K562 (cell line): ENCODE results near the gene CCDC137. TPM values are rescaled to one million over a fixed set of nuclear protein-coding genes. Genes with fewer than 3 reads are reported as not detected.
A peak's percentile ranks its signal among the peaks of the same experiment; 100 is the strongest.

Experiments used
- ATAC-seq: fragments of 200-7000 bp; cut with Tn5 transposase; 3 replicates; pipeline ENCODE4 v1.9.1; 2020; ENCODE audit warnings: moderate library complexity
- Bru-seq: library from RNA; stranded (reverse); fragments of 400-500 nt; gene quantifications from one replicate; lab custom pipeline; 2021; lab: Mats Ljungman, UMichigan
- BruChase-seq, 2 experiments: library from RNA; stranded (reverse); fragments of 400-500 nt; gene quantifications; one replicate each; lab custom pipeline; 2021; lab: Mats Ljungman, UMichigan
- BruUV-seq: library from RNA; stranded (reverse); fragments of 400-500 nt; replicated peaks from 2 replicates; lab custom pipeline; 2021; lab: Mats Ljungman, UMichigan
- CTCF ChIA-PET: fragments of 300-600 bp; formaldehyde crosslinking; extraction: SDS; loops from one replicate; lab custom pipeline; 2021; ENCODE audit warnings: low intra/inter-chr PET ratio; lab: Yijun Ruan, JAX
- POLR2A ChIA-PET: fragments of 300-600, 350-650 bp; sonication (Branson Sonifier 250); formaldehyde crosslinking; extraction: SDS; loops from one replicate; lab custom pipeline; 2021; ENCODE audit warnings: antibody characterized with exemption, inconsistent platforms; lab: Yijun Ruan, JAX
- DNase-seq, 4 experiments: peaks; one replicate each; pipeline versions ENCODE4 v3.0.0 to v3.0.0-alpha.2; 2011 to 2018; ENCODE audit warnings: low spot score in 3 of 4, mixed read lengths in 3 of 4; ENCODE audit errors: extremely low read depth in 1 of 4
- FAIRE-seq: peaks from 2 replicates; lab custom pipeline; 2011; peaks lifted over from hg19 to GRCh38; lab: Jason Lieb, UNC
- H2AFZ ChIP-seq: 2 replicates; pipeline ENCODE4 v1.6.0; 2011; ENCODE audit warnings: low read depth, low read length, control low read depth, inconsistent platforms
- H3K27ac ChIP-seq: fragments of 200-600 bp; 3 replicates; pipeline ENCODE4 v1.8.0; 2011; ENCODE audit warnings: low read depth, mild to moderate bottlenecking, control low read depth, inconsistent platforms, low read length, moderate library complexity, mixed read lengths; ENCODE audit errors: extremely low read depth
- H3K27me3 ChIP-seq, 2 experiments: fragments of 300-600 bp in 1 of 2; 2 replicates in 1 of 2; 3 replicates in 1 of 2; pipeline versions ENCODE4 v1.6.0 to v1.8.0; 2011; ENCODE audit warnings: inconsistent platforms in 2 of 2, low read length in 2 of 2, mild to moderate bottlenecking in 1 of 2, mixed read lengths in 1 of 2, moderate library complexity in 1 of 2; ENCODE audit not compliant: control insufficient read depth in 2 of 2, insufficient read depth in 2 of 2
- H3K36me3 ChIP-seq: fragments of 300-600 bp; 3 replicates; pipeline ENCODE4 v1.8.0; 2011; ENCODE audit warnings: mild to moderate bottlenecking, low read length, inconsistent platforms; ENCODE audit not compliant: control insufficient read depth, insufficient read depth
- H3K4me1 ChIP-seq, 2 experiments: fragments of 200-600 bp in 1 of 2; replicated peaks in 1 of 2; 2 replicates in 1 of 2; 3 replicates in 1 of 2; pipeline versions ENCODE4 v1.5.1 to v1.8.0; 2011; ENCODE audit warnings: inconsistent platforms in 2 of 2, low read length in 2 of 2, mild to moderate bottlenecking in 1 of 2, mixed read lengths in 1 of 2, moderate library complexity in 1 of 2; ENCODE audit not compliant: control insufficient read depth in 2 of 2, insufficient read depth in 2 of 2
- H3K4me2 ChIP-seq: 2 replicates; pipeline ENCODE4 v1.6.1; 2011; ENCODE audit warnings: low read length, control low read depth, inconsistent platforms, mixed read lengths; ENCODE audit not compliant: insufficient read depth
- H3K4me3 ChIP-seq: fragments of 200-600 bp; sonication (generic), shearing (Covaris generic); 2 replicates; pipeline ENCODE4 v1.5.1; 2016; ENCODE audit warnings: control low read depth, inconsistent platforms
- H3K79me2 ChIP-seq: fragments of 200-600 bp; 3 replicates; pipeline ENCODE4 v1.8.0; 2011; ENCODE audit warnings: low read length, inconsistent platforms; ENCODE audit not compliant: control insufficient read depth, insufficient read depth
- H3K9ac ChIP-seq, 2 experiments: 2 replicates each; pipeline versions ENCODE4 v1.6.0 to v1.6.1; 2011; ENCODE audit warnings: low read depth in 2 of 2, low read length in 2 of 2, control low read depth in 1 of 2, inconsistent platforms in 1 of 2, mild to moderate bottlenecking in 1 of 2, mixed read lengths in 1 of 2; ENCODE audit not compliant: insufficient read depth in 1 of 2
- H3K9me1 ChIP-seq: one replicate; pipeline ENCODE4 v1.6.0; 2011; ENCODE audit warnings: inconsistent platforms, mild to moderate bottlenecking, low read length, moderate library complexity; ENCODE audit not compliant: control insufficient read depth, insufficient read depth
- H3K9me3 ChIP-seq: replicated peaks from 2 replicates; pipeline ENCODE4 v1.5.1; 2011; ENCODE audit warnings: low read depth, low read length, inconsistent platforms; ENCODE audit not compliant: control insufficient read depth, insufficient read depth
- H4K20me1 ChIP-seq: replicated peaks from 2 replicates; pipeline ENCODE4 v1.6.1; 2011; ENCODE audit warnings: low read length, inconsistent platforms, mixed read lengths; ENCODE audit not compliant: control insufficient read depth, insufficient read depth
- ESRRB ChIP-seq: fragments of 250-450 bp; sonication (Bioruptor Pico); IDR thresholded peaks from 2 replicates; pipeline ENCODE4 v1.5.0; 2020; ENCODE audit warnings: mild to moderate bottlenecking, moderate library complexity, borderline replicate concordance
- HNRNPLL ChIP-seq: fragments of 200-400 bp; formaldehyde crosslinking; IDR thresholded peaks from 2 replicates; pipeline ENCODE4 v1.6.1; 2017; ENCODE audit warnings: low read length, low read depth, mild to moderate bottlenecking; ENCODE audit not compliant: poor library complexity, severe bottlenecking
- MTF1 ChIP-seq: fragments of 250-450 bp; sonication (Bioruptor Pico); IDR thresholded peaks from 2 replicates; pipeline ENCODE4 v1.9.0; 2021; ENCODE audit warnings: moderate library complexity, mild to moderate bottlenecking, inconsistent platforms, borderline replicate concordance
- SMARCA4 ChIP-seq: fragments of 450-650 bp; IDR thresholded peaks from 2 replicates; pipeline ENCODE4 v1.6.1; 2016
- TEAD1 ChIP-seq, 2 experiments: fragments of 450-650 bp in 1 of 2; sonication (generic) in 1 of 2; formaldehyde crosslinking; IDR thresholded peaks; 2 replicates each; pipeline versions ENCODE4 v1.4.0 to v1.8.0; 2020 to 2022; ENCODE audit warnings: mild to moderate bottlenecking in 2 of 2, missing genetic modification reagents in 1 of 2
- ZNF57 ChIP-seq: fragments of 450-650 bp; formaldehyde crosslinking; IDR thresholded peaks from 2 replicates; pipeline ENCODE4 v1.4.0; 2020; ENCODE audit warnings: mild to moderate bottlenecking, moderate library complexity
- WGBS: fragments of 100-300 bp; shearing (Covaris generic); methylation state at CpG from one replicate; pipeline ENCODE4 v1.1.6; 2016; ENCODE audit warnings: low coverage, mixed read lengths; ENCODE audit not compliant: insufficient coverage; ENCODE audit errors: missing lambda C conversion rate; 5-methylcytosine and 5-hydroxymethylcytosine counted together
- in situ Hi-C: fragments of 300-500 bp; cut with MboI; formaldehyde crosslinking; loops from 4 replicates; pipeline ENCODE4 v1.15.0; 2018; ENCODE audit warnings: inconsistent platforms, mixed read lengths
- intact Hi-C: fragments of 100-400 bp; cut with micrococcal nuclease; formaldehyde crosslinking; loops from 2 replicates; pipeline ENCODE4 v1.14.2; 2022
- long read RNA-seq, 3 experiments: library from polyadenylated mRNA in 2 of 3; library from RNA in 1 of 3; unstranded in 2 of 3; stranded (forward) in 1 of 3; transcript quantifications; one replicate each; pipeline ENCODE4 v2.0.0, GENCODE V29; 2019 to 2022
- polyA minus RNA-seq, 3 experiments: library from RNA; depleted of rRNA, polyadenylated mRNA; stranded (reverse); fragments of >200 nt; gene quantifications; 2 replicates each; pipeline ENCODE4 v1.2.3, GENCODE V29; 2011
- polyA plus RNA-seq, 8 experiments: library from polyadenylated mRNA; depleted of rRNA in 4 of 8; stranded (reverse) in 5 of 8; unstranded in 3 of 8; fragments of >200 nt; fragmentation: Nextera tagmentation in 2 of 8; fragmentation: Illumina TruSeq in 1 of 8; extraction: Ambion mirVana in 2 of 8; extraction: Trizol in 1 of 8; gene quantifications; 2 replicates each; pipeline versions ENCODE4 v1.2.1 to v1.2.3, GENCODE V29; 2011 to 2014; ENCODE audit warnings: inconsistent platforms in 1 of 8, missing spikeins in 1 of 8
- total RNA-seq, 7 experiments: library from RNA; depleted of rRNA in 6 of 7; stranded (reverse); fragments of >200 nt in 6 of 7; fragmentation: Illumina TruSeq in 2 of 7; extraction: Trizol in 2 of 7; gene quantifications; 2 replicates each; pipeline versions ENCODE4 v1.2.1 to v1.2.3, GENCODE V29; 2011 to 2021; ENCODE audit warnings: low replicate concordance in 1 of 7
- TF ChIP-seq, protein P1 (sequence below): fragments of 450-650 bp; formaldehyde crosslinking; IDR thresholded peaks from 2 replicates; pipeline ENCODE4 v1.4.0; 2022; ENCODE audit warnings: missing genetic modification characterization
- TF ChIP-seq, protein P2 (sequence below), 2 experiments: fragments of 200-800 bp in 1 of 2; sonication (Bioruptor generic) in 1 of 2; sonication (generic) in 1 of 2; formaldehyde crosslinking in 1 of 2; IDR thresholded peaks in 1 of 2; conservative IDR thresholded peaks in 1 of 2; 2 replicates each; pipeline versions ENCODE4 v1.5.0 to v1.6.1; 2016 to 2020; ENCODE audit warnings: missing compliant biosample characterization in 1 of 2, missing genetic modification characterization in 1 of 2, missing genetic modification reagents in 1 of 2

The CCDC137 gene, protein sequence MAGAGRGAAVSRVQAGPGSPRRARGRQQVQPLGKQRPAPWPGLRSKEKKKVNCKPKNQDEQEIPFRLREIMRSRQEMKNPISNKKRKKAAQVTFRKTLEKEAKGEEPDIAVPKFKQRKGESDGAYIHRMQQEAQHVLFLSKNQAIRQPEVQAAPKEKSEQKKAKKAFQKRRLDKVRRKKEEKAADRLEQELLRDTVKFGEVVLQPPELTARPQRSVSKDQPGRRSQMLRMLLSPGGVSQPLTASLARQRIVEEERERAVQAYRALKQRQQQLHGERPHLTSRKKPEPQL
- total RNA-seq (2011; cell fraction: chromatin; rRNA removed; ENCODE audit: low replicate concordance), result 45.8 and 69.3 TPM in 2 replicates
- 37.0 and 38.7 TPM in 2 replicates for total RNA-seq (2011; cell fraction: nucleolus; rRNA removed)
- 27.8 and 51.5 TPM in 2 replicates for total RNA-seq (2011; cell fraction: nucleoplasm; rRNA removed)
- total RNA-seq (2014; rRNA removed) (56.0 and 64.2 TPM in 2 replicates), total RNA-seq (2014; rRNA removed; fragmentation: Illumina TruSeq; extraction: Trizol) (20.0 and 21.4 TPM in 2 replicates), total RNA-seq (2015; rRNA removed; fragmentation: Illumina TruSeq; extraction: Trizol) (47.1 and 48.5 TPM in 2 replicates), total RNA-seq (2021) (48.9 and 49.2 TPM in 2 replicates), polyA plus RNA-seq (2011; rRNA removed) (18.9 and 24.8 TPM in 2 replicates), polyA plus RNA-seq (2014; fragmentation: Illumina TruSeq; extraction: Trizol) (38.3 and 41.1 TPM in 2 replicates), polyA plus RNA-seq (2014; fragmentation: Nextera tagmentation; extraction: Ambion mirVana) (1 to 10 TPM; 2.3 to 4.1 TPM), polyA plus RNA-seq (2014; rRNA removed) (63.7 and 68.1 TPM in 2 replicates), polyA minus RNA-seq (2011; rRNA and poly(A)+ RNA removed) (4.4 and 4.8 TPM in 2 replicates), Bru-seq, nascent RNA (percentile 91 among the genes with signal in this experiment), BruChase-seq, experiment 1, labeled RNA remaining after a 2-hour chase (percentile 86 among the genes with signal in this experiment), BruChase-seq, experiment 2, labeled RNA remaining after a 6-hour chase (percentile 90 among the genes with signal in this experiment)
- polyA plus RNA-seq (2011; cell fraction: cytosol; rRNA removed), result 18.3 and 30.6 TPM in 2 replicates
- polyA plus RNA-seq (2011; cell fraction: nucleus; rRNA removed), result 40.1 and 55.8 TPM in 2 replicates
- 28.5 and 39.2 TPM in 2 replicates for polyA plus RNA-seq (2012)
- polyA minus RNA-seq (2011; cell fraction: cytosol; rRNA and poly(A)+ RNA removed), result 8.5 TPM in 2 replicates
- polyA minus RNA-seq (2011; cell fraction: nucleus; rRNA and poly(A)+ RNA removed), result 9.4 and 17.3 TPM in 2 replicates
- long read RNA-seq, experiment 1, transcript CCDC137-201 (6 exons, 2,468 nt), result major isoform, 202 of 307 reads
- long read RNA-seq, experiment 1, partial matches to known transcripts, result 78 of 307 reads
- long read RNA-seq, experiment 1, other reads (novel, unspliced or antisense), result 26 of 307 reads
- long read RNA-seq, experiment 2, transcript CCDC137-201 (6 exons, 2,468 nt), result major isoform, 28 of 53 reads
- long read RNA-seq, experiment 2, partial matches to known transcripts, result 22 of 53 reads
- long read RNA-seq, experiment 2, other reads (novel, unspliced or antisense), result 2 of 53 reads
- long read RNA-seq, experiment 3, transcript CCDC137-201 (6 exons, 2,468 nt), result major isoform, 27 of 48 reads
- long read RNA-seq, experiment 3, partial matches to known transcripts, result 19 of 48 reads
- long read RNA-seq, experiment 3, other reads (novel, unspliced or antisense), result 2 of 48 reads

DNA sequence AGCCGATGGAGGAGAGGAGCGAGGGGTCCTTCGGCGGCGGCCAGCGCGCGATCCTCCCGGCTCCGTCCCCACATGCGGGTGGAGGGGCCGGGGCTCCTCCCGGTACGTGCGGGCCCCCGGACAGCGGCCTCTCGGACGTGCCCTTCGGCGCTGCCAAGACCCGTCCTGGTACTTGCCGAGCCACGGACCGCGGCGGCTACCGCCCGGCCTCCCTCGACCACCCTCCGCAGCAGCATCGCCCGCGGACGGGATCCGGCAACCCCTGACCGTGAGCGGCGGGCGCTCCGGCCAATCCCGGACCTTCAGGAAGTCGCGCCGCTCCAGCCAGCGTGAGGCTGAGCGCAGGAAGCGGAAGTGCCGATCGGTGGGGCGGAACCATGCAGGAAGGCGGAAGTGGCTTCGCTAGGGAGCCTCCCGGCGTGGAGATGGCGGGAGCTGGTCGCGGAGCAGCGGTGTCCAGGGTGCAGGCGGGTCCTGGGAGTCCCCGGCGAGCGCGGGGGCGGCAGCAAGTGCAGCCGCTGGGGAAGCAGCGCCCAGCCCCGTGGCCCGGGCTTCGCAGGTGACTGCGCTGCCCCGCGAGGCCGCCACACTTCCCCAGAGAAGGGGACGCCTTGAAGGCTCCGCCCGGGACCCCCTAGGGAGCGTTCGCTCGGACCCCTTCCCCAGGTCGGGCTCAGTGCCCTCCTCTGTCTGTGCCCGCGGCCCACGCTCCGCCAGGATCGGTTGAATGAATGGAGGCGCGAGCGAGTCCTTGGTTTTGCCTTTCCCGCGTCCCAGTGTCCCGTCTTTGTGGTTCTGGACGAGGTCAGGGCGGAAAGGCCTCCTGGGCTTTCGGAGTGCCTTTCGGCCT is at the start of gene CCDC137, which contains the start of gene OXLD1:
TSS of gene CCDC137 (plus strand) at position 396 of the 850 bp plus-strand sequence. CDS start at position 426, 30 bp downstream.
TSS of gene OXLD1 (minus strand) at position 264 of the 850 bp plus-strand sequence. CDS start at position 236, 28 bp downstream.
- Histone ChIP-seq H3K27me3 (no peaks in the 10 kb centered on the region), H3K36me3 (peaks cover 56% of the 10 kb centered on the region), H3K4me2 (peak within 1 kb of the TSS; percentile 94), H3K9ac (peak within 1 kb of the TSS; percentile 99 to 100), H3K4me3 (peak within 1 kb of the TSS; percentile 87), H3K9me1 (no peaks in the 10 kb centered on the region), H4K20me1 (no peaks in the 10 kb centered on the region), H3K27ac (peak within 1 kb of the TSS; percentile 98), H3K9me3 (no peaks in the 10 kb centered on the region), H2AFZ (peak within 1 kb of the TSS; percentile 53), H3K4me1 (peaks cover 36 to 77% of the 10 kb centered on the region in 2 experiments), H3K79me2 (peaks cover 63% of the 10 kb centered on the region)
- ATAC-seq (peak; percentile 94), FAIRE-seq (peak; percentile 82), DNase-seq (peak; percentile 95 to 98 (median 97))
- intact Hi-C loops, result loop anchor here (1.0 to 5.0 kb wide), 2 partner anchors 30 to 36 kb away; partner anchors contain the start of gene MRPL12
- in situ Hi-C loops, result no loop called here
- ChIA-PET POLR2A (interaction anchor here (0.6 to 2.0 kb wide), 7 partner anchors 9 to 48 kb away, joined by 4 to 9 read pairs (median 6); partner anchors contain the start of genes ARL16 and HGS), CTCF (no interaction called here)
- WGBS, result under 1% methylated on average over 71 of the region's 96 CpGs
- no TSS peak for BruUV-seq
- TF ChIP-seq ZNF57 (CRISPR knock-in tag) (no peak), HNRNPLL (no peak), MTF1 (CRISPR knock-in tag) (no peak), SMARCA4 (no peak), ESRRB (no peak), TEAD1 (CRISPR knock-in tag; IDR thresholded peaks at IDR 0.05) (peak in 1 of 2 experiments; percentile 38; a peak in 1 of 4 replicates)
- TF ChIP-seq, protein P1, sequence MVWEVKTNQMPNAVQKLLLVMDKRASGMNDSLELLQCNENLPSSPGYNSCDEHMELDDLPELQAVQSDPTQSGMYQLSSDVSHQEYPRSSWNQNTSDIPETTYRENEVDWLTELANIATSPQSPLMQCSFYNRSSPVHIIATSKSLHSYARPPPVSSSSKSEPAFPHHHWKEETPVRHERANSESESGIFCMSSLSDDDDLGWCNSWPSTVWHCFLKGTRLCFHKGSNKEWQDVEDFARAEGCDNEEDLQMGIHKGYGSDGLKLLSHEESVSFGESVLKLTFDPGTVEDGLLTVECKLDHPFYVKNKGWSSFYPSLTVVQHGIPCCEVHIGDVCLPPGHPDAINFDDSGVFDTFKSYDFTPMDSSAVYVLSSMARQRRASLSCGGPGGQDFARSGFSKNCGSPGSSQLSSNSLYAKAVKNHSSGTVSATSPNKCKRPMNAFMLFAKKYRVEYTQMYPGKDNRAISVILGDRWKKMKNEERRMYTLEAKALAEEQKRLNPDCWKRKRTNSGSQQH, result no peak
- TF ChIP-seq, protein P2, sequence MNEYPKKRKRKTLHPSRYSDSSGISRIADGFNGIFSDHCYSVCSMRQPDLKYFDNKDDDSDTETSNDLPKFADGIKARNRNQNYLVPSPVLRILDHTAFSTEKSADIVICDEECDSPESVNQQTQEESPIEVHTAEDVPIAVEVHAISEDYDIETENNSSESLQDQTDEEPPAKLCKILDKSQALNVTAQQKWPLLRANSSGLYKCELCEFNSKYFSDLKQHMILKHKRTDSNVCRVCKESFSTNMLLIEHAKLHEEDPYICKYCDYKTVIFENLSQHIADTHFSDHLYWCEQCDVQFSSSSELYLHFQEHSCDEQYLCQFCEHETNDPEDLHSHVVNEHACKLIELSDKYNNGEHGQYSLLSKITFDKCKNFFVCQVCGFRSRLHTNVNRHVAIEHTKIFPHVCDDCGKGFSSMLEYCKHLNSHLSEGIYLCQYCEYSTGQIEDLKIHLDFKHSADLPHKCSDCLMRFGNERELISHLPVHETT (CRISPR knock-in tag; conservative IDR thresholded peaks at IDR 0.05 in 1 of 2, IDR thresholded peaks at IDR 0.05 in 1 of 2), result no peak
